HCT116 (cell line): ENCODE results near the gene WFDC1. TPM values are rescaled to one million over a fixed set of nuclear protein-coding genes. Genes with fewer than 3 reads are reported as not detected.

ENCODE experiments used
- ATAC-seq: fragments of 200-7000 bp; cut with Tn5 transposase; 2 replicates; pipeline ENCODE4 v1.9.1; 2020; ENCODE audit warnings: mild to moderate bottlenecking, moderate library complexity
- BruUV-seq: library from RNA; stranded (reverse); fragments of 400-500 nt; replicated peaks from 2 replicates; lab custom pipeline; 2021; lab: Mats Ljungman, UMichigan
- CTCF ChIA-PET: fragments of 300-600 bp; sonication (Branson Sonifier 250); formaldehyde crosslinking; loops from one replicate; lab custom pipeline; 2021; ENCODE audit warnings: antibody characterized with exemption; lab: Charles Lee
- POLR2A ChIA-PET: fragments of 300-600, 350-600 bp; sonication (Branson Sonifier 250); formaldehyde crosslinking; loops from one replicate; lab custom pipeline; 2021; ENCODE audit warnings: antibody characterized with exemption; lab: Charles Lee
- RAD21 ChIA-PET, 2 experiments: fragments of 300-600 bp; sonication (Branson Sonifier 250); formaldehyde crosslinking; loops; one replicate each; lab custom pipeline; 2023; ENCODE audit warnings: low total read pairs in 2 of 2; ENCODE audit not compliant: uncharacterized antibody in 2 of 2, unreplicated experiment in 2 of 2, low non-redundant PET in 1 of 2; lab: Charles Lee
- DNase-seq: peaks from one replicate; pipeline ENCODE4 v3.0.0-alpha.2; 2010; ENCODE audit warnings: low read depth, low spot score
- H2AFZ ChIP-seq: fragments of 200-600 bp; shearing (Covaris generic), sonication (generic); 2 replicates; pipeline ENCODE4 v1.6.1; 2017; ENCODE audit warnings: low read depth, mixed run types, mixed read lengths, antibody characterized with exemption, low read length; ENCODE audit not compliant: poor library complexity, severe bottlenecking
- H3K27ac ChIP-seq: 2 replicates; pipeline ENCODE4 v1.5.1; 2012; ENCODE audit warnings: low read depth, low read length
- H3K27me3 ChIP-seq: fragments of 200-600 bp; sonication (generic); 2 replicates; pipeline ENCODE4 v1.6.1; 2016; ENCODE audit warnings: mixed run types, low read length, mixed read lengths; ENCODE audit not compliant: insufficient read depth
- H3K36me3 ChIP-seq, 2 experiments: fragments of 200-500 bp in 1 of 2; fragments of 200-600 bp in 1 of 2; sonication (Bioruptor generic) in 1 of 2; sonication (generic) in 1 of 2; 2 replicates each; pipeline versions ENCODE4 v1.5.1 to v1.6.1; 2014 to 2016; ENCODE audit warnings: low read length in 2 of 2, inconsistent platforms in 1 of 2, mixed read lengths in 1 of 2, mixed run types in 1 of 2; ENCODE audit not compliant: insufficient read depth in 2 of 2, control insufficient read depth in 1 of 2
- H3K4me1 ChIP-seq, 2 experiments: fragments of 200-600 bp in 1 of 2; sonication (generic) in 1 of 2; 2 replicates each; pipeline versions ENCODE4 v1.5.1 to v1.6.1; 2012 to 2017; ENCODE audit warnings: low read length in 2 of 2, inconsistent platforms in 1 of 2, mild to moderate bottlenecking in 1 of 2, mixed read lengths in 1 of 2, mixed run types in 1 of 2, moderate library complexity in 1 of 2; ENCODE audit not compliant: insufficient read depth in 2 of 2, control insufficient read depth in 1 of 2
- H3K4me2 ChIP-seq: fragments of 200-600 bp; sonication (generic); 2 replicates; pipeline ENCODE4 v1.6.1; 2017; ENCODE audit warnings: mixed run types, low read length, mixed read lengths
- H3K4me3 ChIP-seq, 2 experiments: fragments of 200-600 bp in 1 of 2; sonication (generic) in 1 of 2; replicated peaks in 1 of 2; 2 replicates each; pipeline ENCODE4 v1.5.1; 2011 to 2016; ENCODE audit warnings: low read length in 2 of 2, control low read depth in 1 of 2, low read depth in 1 of 2, mild to moderate bottlenecking in 1 of 2, mixed read lengths in 1 of 2, mixed run types in 1 of 2
- H3K79me2 ChIP-seq: fragments of 200-600 bp; sonication (generic); 2 replicates; pipeline ENCODE4 v1.6.1; 2017; ENCODE audit warnings: mild to moderate bottlenecking, mixed run types, low read length, moderate library complexity, mixed read lengths; ENCODE audit not compliant: insufficient read depth
- H3K9ac ChIP-seq: fragments of 200-600 bp; sonication (generic); 2 replicates; pipeline ENCODE4 v1.6.1; 2016; ENCODE audit warnings: low read length, mixed read lengths
- H3K9me2 ChIP-seq: fragments of 200-600 bp; sonication (generic), shearing (Covaris generic); 2 replicates; pipeline ENCODE4 v1.6.1; 2017; ENCODE audit warnings: mixed run types, mild to moderate bottlenecking, moderate library complexity; ENCODE audit not compliant: insufficient read depth
- H3K9me3 ChIP-seq, 2 experiments: fragments of 200-500 bp in 1 of 2; fragments of 200-600 bp in 1 of 2; sonication (Bioruptor generic) in 1 of 2; sonication (generic) in 1 of 2; 2 replicates each; pipeline ENCODE4 v1.6.1; 2014 to 2017; ENCODE audit warnings: low read length in 2 of 2, mixed read lengths in 2 of 2, inconsistent platforms in 1 of 2, low read depth in 1 of 2, mild to moderate bottlenecking in 1 of 2, mixed run types in 1 of 2, moderate library complexity in 1 of 2; ENCODE audit not compliant: control insufficient read depth in 1 of 2, insufficient read depth in 1 of 2
- H4K20me1 ChIP-seq: fragments of 200-600 bp; sonication (generic), shearing (Covaris generic); 2 replicates; pipeline ENCODE4 v1.6.1; 2017; ENCODE audit warnings: mixed run types, mild to moderate bottlenecking, moderate library complexity; ENCODE audit not compliant: insufficient read depth
- CBX3 ChIP-seq: IDR thresholded peaks from 2 replicates; pipeline ENCODE4 v1.6.1; 2012; ENCODE audit warnings: low read depth
- CTCF ChIP-seq, 3 experiments: fragments of 200-600 bp in 1 of 3; sonication (generic) in 1 of 3; IDR thresholded peaks in 2 of 3; conservative IDR thresholded peaks in 1 of 3; 2 replicates each; pipeline ENCODE4 v1.5.1; 2012 to 2017; ENCODE audit warnings: low read depth in 2 of 3, low read length in 2 of 3, antibody characterized with exemption in 1 of 3, borderline replicate concordance in 1 of 3, control low read depth in 1 of 3, mild to moderate bottlenecking in 1 of 3, mixed read lengths in 1 of 3, mixed run types in 1 of 3, moderate library complexity in 1 of 3; ENCODE audit not compliant: insufficient read depth in 1 of 3
- EGR1 ChIP-seq: IDR thresholded peaks from 2 replicates; pipeline ENCODE4 v1.6.1; 2012; ENCODE audit warnings: low read depth
- EZH2 ChIP-seq: fragments of 200-600 bp; sonication (generic); IDR thresholded peaks from 2 replicates; pipeline ENCODE4 v1.6.1; 2017; ENCODE audit warnings: antibody characterized with exemption, mixed run types
- EZH2phosphoT487 ChIP-seq: fragments of 200-600 bp; IDR thresholded peaks from 2 replicates; pipeline ENCODE4 v1.6.1; 2018; ENCODE audit warnings: antibody characterized with exemption, borderline replicate concordance
- POLR2AphosphoS5 ChIP-seq: IDR thresholded peaks from 2 replicates; pipeline ENCODE4 v1.6.1; 2011; ENCODE audit warnings: mild to moderate bottlenecking, low read depth, low read length, moderate library complexity
- RAD21 ChIP-seq: IDR thresholded peaks from 2 replicates; pipeline ENCODE4 v1.6.1; 2012; ENCODE audit warnings: low read depth, mild to moderate bottlenecking
- SIN3A ChIP-seq: IDR thresholded peaks from 2 replicates; pipeline ENCODE4 v1.6.1; 2012; ENCODE audit warnings: low read depth
- ZBTB33 ChIP-seq: IDR thresholded peaks from 2 replicates; pipeline ENCODE4 v1.6.1; 2011; ENCODE audit warnings: mild to moderate bottlenecking, low read length, moderate library complexity; ENCODE audit not compliant: insufficient replicate concordance; ENCODE audit errors: extremely low read depth
- ZFX ChIP-seq: fragments of 450-650 bp; IDR thresholded peaks from 2 replicates; pipeline ENCODE4 v1.6.1; 2017
- ZNF274 ChIP-seq: fragments of 200-500 bp; sonication (Bioruptor generic); IDR thresholded peaks from 2 replicates; pipeline ENCODE4 v1.6.1; 2014; ENCODE audit warnings: mild to moderate bottlenecking, low read depth, low read length, inconsistent platforms
- intact Hi-C: fragments of 100-400 bp; cut with micrococcal nuclease; formaldehyde crosslinking; loops from 2 replicates; pipeline ENCODE4 v1.10.0; 2022
- total RNA-seq: library from RNA; stranded (reverse); gene quantifications from one replicate; pipeline ENCODE4 v1.2.1, GENCODE V29; 2021; ENCODE audit not compliant: unreplicated experiment

The WFDC1 gene
- total RNA-seq, 1 experiment from 2014 or later, result 0.42 TPM

- peak overlapping the region; percentile 43; the same call in 1 of the 2 replicates for H3K27ac ChIP-seq
- no peaks in the 10 kb centered on the region for H3K79me2 ChIP-seq
- ChIA-PET CTCF (interaction anchor here (0.8 to 1.4 kb wide), 6 partner anchors 11 to 217 kb away, joined by 3 to 9 read pairs (median 3); partner anchors contain the start of gene ATP2C2), POLR2A (no interaction called here)
- intact Hi-C loops, result no loop called here
- H3K9me3 ChIP-seq, result peaks cover 0 to 6% of the 10 kb centered on the region in 2 experiments; a peak in 1 of 4 replicates
- TF ChIP-seq ZBTB33 (no peak), CBX3 (0 out of 2 replicates have a peak, but pooled peaks have one; percentile 59), CTCF (IDR thresholded peaks at IDR 0.05 in 2 of 3, conservative IDR thresholded peaks at IDR 0.05 in 1 of 3; ENCODE audit: borderline replicate concordance in 1 of 3, insufficient read depth in 1 of 3, low read depth in 2 of 3, low read length in 2 of 3) (peak; percentile 34 to 43 (median 40); a peak in 5 of 6 replicates), SIN3A (no peak), EZH2phosphoT487 (no peak), RAD21 (peak; percentile 63), ZNF274 (no peak), POLR2AphosphoS5 (no peak; the same call in 1 of the 2 replicates), ZFX (peak; percentile 58; the same call in 1 of the 2 replicates), EZH2 (no peak), EGR1 (peak; percentile 86)
- TF ChIP-seq, all 23 proteins: peak for 5
- DNase-seq, result peak; percentile 57
- Histone ChIP-seq H2AFZ (peak overlapping the region; percentile 89), H3K9ac (peak overlapping the region; percentile 17; the same call in 1 of the 2 replicates), H3K36me3 (no peaks in the 10 kb centered on the region), H3K4me2 (peak overlapping the region; percentile 91), H3K9me2 (no peaks in the 10 kb centered on the region), H3K27me3 (no peaks in the 10 kb centered on the region), H3K4me1 (peaks cover 6 to 21% of the 10 kb centered on the region in 2 experiments; a peak in 3 of 4 replicates), H3K4me3 (peak overlapping the region; percentile 48 to 63), H4K20me1 (no peaks in the 10 kb centered on the region)
- RAD21 ChIA-PET, result interaction anchor here in 1 of 2 experiments (0.6 kb wide), 1 partner anchor 306 kb away, joined by 5 read pairs; no protein-coding TSS in a partner anchor
- no TSS peak for BruUV-seq
- ATAC-seq, result peak; percentile 92
Observed at GRCh38 chr16:84312783-84313382, 18.2 kb downstream of the WFDC1 start.
